Endometrial microvascular endothelial cells (primary cell): Measurements from ENCODE around the gene CROCC2. TPM values are rescaled to one million over a fixed set of nuclear protein-coding genes. Genes with fewer than 3 reads are reported as not detected.

Experiments
- in situ Hi-C: cut with HindIII; loops from 2 replicates; pipeline ENCODE4 v1.10.0; 2017; ENCODE audit warnings: low sequenced_read_pairs, low pct_unique_long_range_greater_than_20kb; ENCODE audit errors: inconsistent ontology term
- total RNA-seq: library from RNA; depleted of rRNA; stranded (reverse); fragments of >200 nt; gene quantifications from one replicate; pipeline ENCODE4 v1.2.3, GENCODE V29; 2015; ENCODE audit errors: inconsistent ontology term

The CROCC2 gene
- total RNA-seq: not detected

DNA sequence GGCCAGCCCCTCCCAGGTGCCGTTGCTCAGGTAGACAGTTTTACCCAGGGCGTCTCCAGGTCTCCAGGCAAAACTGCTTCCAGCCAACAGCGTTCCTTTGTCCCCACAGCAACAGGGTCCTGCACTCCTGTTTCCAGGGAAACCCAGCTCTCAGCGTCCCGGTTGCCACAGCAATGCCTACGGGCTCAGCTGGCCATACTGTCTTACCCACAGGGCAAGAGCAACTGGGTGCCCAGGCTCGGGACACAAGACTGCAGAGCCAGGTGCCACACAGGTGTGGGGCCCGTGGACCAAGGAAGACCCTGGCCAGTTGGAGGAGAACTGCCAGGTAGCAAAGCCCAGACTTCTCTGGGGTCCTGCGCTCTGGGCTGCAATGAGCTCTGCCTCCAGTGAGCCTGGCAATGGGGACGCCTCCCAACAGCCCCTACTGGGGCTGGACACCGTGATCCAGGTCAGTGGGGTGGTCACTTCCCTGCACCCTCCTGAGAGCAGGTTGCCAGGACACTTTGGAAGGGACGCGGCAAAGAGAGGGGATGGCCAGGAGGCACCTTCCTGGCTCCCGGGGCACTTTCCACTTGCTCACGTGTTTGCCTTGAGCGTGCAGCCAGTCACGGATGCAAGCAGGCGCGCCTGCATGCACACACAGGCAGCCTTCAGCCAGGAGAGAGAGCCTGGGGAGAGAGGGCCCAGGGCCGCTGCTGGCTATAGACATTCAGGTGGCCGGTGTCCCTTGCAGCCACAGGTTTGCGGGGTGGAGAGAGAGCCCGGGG is at the start of gene CROCC2:
Gene CROCC2 (plus strand): TSS at position 196 of the 770 bp plus-strand sequence. CDS start 178 bp downstream, at position 374.
- in situ Hi-C loops: no loop called here

DNA sequence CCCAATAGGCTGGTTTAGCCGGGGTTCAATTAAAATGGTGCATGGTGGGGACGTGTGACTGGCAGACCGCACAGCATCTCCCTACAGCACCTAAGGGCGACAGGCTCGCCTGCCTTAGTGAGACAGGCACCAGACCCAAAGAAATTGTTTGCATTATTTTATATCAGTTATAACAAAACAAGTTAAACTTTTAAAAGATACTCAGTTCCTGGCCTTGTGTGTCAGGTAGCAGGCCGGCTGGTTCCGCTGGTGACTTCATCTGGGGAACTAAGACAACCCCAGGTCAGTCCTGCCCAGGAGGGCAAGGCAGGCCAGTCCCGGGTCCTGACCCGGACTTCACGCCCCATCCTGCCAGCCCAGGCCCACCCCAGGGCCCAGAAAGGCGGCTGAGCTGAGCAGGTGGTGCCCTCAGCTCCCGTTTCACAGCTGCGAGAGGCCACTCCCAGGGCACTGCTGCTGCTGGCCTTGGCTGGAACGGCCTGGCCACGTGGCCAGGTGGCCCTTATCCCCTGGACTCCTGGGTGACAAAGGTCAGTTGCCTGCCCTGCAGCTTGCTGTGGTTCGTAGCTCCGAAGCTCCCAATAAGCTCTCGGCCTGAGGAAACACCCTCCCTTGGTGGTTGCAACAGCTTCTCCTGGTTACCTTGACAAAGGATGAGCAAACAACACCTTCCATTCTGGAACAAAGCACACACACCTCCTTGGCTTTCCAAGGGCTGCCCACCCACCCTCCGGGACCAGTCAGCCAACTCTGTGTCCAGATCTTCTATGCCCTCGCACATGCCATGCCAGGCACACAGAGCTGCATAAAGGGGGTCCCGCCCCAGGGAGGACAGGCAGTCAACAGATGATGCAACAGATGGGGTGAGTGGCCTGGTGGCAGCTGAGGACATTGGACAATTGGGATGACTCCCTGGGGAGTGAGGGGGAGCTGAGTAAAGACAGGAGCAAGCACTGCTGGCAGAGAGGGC is 48.8 kb upstream of the CROCC2 start:
- in situ Hi-C loops: no loop called here

DNA sequence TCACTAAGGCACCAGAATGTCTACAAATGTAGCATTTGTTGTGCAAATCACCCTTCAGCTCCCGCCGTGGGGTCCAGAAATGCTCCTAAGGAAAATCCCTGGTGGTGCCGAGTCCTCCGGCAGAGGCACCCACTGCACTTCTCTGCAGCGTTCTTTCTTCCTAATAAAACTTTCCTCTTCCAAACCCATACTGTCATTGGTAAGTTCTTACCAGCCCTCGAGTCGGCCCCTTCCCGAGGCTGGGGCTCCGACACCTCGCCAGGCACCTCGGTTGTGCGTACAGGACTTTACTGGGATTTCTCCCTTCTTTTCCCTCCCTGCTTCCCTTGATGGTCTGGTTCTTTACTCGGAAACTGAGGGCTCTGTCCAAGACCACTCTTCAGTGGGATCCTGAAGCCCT is 47.8 kb upstream of the CROCC2 start:
- in situ Hi-C loops: no loop called here

DNA sequence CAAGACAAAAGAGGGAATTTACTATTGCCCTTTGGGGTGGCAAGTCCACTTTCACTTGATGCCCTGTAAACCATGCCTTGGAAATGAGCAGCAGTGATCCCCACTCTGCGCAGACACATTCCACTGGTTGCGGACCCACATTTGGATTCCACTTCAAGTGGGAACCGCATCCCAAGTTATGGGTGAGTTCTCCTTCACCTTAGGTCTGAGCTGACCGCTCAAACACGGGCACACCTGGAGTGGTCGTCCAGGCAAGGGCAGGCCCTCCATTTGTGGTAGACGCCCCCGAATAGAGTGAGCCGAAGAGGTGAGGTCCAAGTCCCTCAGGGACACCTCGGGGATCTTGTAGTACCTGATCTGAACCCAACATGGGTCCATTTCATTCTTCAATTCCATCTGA is 47.3 kb upstream of the CROCC2 start:
- in situ Hi-C loops: no loop called here

DNA sequence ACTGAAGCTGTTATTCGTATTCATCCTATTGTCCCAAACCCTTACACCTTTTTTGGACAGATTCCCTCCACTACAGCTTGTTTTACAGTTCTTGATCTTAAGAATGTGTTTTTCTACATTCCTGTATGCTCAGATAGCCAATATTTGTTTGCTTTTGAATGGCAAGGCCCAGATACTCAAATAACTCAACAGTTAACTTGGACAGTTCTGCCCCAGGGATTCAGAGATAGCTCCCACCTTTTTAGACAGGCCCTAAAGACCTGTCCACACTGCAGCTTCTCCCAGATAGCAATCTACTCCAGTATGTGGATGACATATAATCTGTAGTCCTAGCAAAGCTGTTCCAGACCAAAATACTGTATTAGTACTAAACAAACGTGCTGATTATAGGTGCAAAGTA is 44.6 kb upstream of the CROCC2 start:
- in situ Hi-C loops: no loop called here

DNA sequence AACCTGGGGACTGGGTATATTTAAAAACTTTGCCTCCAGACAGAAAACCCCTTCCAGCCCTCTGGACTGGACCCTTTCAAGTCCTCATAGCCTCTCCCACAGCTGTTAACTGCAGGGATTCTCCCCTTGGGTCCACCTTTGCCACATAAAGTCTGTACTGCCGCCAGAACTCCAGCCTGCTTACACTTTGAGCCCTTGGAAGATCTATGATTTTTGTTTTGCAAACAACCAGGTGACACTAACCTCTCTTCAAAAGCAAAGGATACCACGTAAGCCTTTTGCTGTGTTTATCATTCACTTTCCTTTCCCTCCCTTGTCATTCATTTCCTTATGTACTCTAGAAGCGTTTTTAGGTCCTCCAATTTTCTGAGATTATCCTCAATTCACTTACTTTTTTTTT is 41.7 kb upstream of the CROCC2 start:
- in situ Hi-C loops: no loop called here

DNA sequence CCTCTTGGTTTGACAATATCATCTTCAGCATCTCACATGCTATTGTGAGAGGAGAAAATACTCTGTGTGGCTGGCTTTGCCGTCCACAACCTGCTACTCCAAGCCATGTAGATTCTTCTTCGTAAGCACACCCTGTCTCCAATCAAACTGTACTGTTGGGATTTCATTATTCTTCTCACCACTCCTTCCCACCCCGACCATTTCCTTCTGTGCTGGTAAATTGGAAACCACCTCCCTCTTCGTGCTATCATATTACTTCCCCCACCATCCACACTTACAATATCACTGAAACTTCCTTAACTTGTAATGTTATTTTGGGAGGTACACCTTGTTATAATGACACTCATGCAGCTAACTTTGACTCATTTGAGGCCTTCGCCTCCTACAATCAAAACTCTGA is 40.7 kb upstream of the CROCC2 start:
- in situ Hi-C loops: no loop called here

DNA sequence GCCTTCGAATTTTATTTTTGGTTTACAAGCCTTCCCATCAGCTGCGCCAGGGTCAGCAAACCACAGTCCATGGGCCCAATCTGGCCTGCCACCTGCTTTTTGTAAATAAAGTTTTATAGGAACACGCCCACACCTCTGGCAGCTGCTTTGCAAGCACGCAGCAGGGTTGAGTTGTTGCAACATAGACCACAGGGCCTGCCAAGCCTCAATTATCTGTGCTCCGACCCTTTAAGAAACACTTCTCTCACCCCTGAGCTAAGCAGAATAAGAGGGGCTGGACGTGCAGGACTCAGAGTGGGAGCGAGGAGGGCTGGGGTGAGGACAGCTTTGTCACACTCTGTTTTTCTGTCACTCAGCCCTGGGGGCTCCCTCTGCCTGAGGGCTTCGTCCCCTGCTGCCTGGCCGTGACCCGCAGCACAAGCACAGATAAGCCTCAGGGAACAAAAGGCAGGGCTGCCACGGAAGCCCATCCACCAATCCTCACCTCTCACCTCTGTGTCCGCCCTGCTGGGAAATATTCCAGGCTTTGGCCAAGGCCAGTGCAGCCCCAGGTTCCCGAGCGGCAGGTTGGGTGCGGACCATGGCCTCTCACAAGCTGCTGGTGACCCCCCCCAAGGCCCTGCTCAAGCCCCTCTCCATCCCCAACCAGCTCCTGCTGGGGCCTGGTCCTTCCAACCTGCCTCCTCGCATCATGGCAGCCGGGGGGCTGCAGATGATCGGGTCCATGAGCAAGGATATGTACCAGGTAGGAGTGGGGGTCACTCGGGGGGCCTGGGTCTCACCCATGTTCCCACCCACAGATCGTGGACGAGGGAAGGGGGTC is 37.6 kb upstream of the CROCC2 start, which contains the start of gene AGXT:
Gene AGXT (plus strand): TSS at position 539 of the 823 bp plus-strand sequence. CDS start 42 bp downstream, at position 581.
- in situ Hi-C loops: no loop called here

DNA sequence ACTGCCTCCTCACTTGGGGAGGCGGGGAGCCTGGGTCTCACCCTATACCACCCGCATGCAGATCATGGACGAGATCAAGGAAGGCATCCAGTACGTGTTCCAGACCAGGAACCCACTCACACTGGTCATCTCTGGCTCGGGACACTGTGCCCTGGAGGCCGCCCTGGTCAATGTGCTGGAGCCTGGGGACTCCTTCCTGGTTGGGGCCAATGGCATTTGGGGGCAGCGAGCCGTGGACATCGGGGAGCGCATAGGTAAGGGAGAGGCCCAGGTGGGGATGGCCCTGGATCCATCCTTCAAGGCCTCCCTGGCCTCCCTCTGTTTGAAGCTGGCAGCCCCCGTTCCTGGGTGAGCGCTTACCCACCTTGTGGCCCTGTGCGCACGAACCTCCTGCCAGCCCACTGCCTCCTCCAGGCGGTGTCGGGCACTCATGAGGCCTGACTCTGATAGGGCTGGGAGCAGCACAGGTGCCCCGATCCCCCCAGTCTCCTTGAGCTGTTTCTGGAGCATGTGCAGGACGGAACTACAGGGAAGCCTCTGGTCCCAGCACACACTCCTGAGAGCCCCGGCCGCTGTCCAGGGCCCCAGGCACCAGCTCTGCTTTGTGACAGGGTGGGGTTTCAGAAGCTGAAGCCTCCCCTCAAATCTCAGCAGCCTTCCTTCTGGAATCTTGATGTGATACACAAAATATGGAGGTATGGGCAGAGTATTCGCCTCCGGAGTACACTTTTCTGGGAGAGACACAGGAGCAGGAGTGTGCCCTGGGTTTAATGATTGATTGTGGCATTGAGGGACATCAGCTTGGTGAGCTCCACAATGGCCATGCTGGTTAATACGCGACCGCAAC is 36.8 kb upstream of the CROCC2 start:
- in situ Hi-C loops: no loop called here

DNA sequence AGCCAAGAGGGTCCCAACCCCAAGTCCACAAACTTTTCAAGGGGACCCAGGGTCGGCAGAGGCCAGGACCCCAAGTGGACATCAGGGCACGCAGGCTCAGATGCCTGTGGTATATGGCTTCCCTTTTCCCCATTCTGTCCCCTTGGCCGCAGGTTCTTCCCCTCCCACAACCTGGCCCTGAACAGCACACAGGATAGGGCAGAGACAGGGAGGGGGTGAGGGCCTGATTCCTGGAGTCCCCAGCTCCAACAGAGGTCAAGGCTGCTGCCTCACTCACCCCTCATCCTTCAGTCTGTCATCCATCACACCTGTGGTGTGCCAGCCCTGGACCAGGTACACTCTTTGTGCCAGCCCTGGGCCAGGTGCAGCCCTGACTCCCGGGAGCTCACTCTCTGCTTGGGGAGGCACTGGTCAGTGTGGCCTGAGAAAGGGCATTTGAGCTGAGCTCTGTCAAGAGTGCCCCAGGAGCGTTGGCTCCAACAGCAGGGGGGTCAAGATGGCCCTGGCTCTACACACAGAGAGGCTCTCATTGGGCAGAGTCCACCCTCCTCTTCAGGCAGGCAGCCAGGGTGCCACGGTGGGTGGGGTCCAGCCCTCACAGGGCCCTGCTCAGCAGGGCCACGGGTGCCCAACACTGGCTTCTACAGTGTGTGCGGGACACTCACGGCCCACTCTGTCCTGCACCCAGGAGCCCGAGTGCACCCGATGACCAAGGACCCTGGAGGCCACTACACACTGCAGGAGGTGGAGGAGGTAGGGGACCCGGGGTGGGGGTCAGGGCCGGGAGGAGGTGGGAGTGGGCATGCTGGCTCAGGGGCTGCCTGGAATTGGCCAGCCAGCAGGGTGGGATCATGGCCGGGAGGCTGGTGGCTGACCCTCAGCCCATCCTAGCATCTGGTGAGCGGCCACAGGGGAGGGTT is 35.9 kb upstream of the CROCC2 start:
- in situ Hi-C loops: no loop called here

DNA sequence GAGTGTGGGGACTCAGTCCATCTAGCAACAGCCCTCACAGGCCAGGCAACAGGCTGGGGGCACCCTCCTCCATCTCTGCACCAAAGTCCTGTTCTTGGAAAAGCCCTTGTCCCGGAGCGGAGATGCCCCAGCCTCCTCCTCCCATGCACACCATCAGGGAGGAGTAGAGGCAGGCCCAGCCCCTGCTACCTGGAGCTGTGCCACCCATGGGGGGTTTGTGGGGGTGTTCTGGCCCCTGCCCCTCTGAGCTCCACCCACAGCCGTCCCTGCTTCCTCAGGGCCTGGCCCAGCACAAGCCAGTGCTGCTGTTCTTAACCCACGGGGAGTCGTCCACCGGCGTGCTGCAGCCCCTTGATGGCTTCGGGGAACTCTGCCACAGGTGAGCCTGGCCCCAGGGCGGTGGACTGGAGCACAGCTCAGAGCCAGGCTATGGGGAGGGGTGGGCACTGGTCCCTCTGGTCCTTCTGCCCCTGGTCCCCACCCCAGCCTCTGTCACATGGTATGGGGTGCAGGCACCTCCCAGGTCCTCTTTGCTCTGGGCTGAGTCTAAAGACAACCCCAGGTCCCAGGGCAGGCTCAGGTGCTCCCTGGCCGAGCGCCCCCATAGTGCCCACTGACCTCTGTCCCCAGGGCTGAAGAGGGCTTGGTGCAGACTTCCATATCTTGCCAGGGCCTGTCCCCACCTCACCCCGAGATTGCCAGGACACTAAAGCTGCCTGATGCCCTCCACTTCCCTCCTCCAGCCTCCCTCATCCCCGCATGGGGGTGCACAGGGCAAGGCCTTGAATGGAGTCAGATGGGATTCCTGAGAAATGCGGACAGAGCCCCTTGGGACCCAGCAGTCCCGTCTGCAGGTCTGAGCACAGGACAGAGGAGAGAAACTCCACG is 34.8 kb upstream of the CROCC2 start:
- in situ Hi-C loops: no loop called here

DNA sequence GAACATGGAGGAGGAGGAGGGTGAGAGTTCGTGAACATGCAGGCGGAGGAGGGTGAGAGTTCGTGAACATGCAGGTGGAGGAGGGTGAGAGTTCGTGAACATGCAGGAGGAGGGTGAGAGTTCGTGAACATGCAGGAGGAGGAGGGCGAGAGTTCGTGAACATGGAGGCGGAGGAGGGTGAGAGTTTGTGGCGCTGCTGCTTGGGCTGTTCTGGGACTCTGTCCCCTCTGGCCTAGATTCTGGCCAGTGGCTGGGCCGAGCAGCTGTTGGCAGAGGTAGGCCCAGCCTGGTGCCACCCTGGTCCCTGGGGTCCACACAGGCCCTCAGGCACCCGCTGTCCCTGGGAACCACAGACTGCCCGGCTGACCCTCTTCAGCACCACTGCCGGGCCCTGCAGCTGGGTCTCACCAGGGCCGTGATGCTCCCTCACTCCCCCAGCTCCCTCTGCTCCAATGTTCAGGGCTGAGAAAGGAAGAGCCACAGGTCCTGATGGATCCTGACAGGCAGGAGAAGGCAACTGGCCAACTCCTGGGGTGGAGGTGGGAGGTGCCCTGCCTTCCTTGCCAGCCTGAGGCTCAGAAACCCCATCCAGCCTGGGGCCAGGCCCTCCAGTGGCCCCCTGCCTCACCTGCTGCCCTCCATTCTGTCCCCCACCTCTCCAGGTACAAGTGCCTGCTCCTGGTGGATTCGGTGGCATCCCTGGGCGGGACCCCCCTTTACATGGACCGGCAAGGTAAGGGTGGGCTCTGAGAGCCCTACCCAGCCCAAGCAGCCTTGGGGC is 33.6 kb upstream of the CROCC2 start:
- in situ Hi-C loops: no loop called here

DNA sequence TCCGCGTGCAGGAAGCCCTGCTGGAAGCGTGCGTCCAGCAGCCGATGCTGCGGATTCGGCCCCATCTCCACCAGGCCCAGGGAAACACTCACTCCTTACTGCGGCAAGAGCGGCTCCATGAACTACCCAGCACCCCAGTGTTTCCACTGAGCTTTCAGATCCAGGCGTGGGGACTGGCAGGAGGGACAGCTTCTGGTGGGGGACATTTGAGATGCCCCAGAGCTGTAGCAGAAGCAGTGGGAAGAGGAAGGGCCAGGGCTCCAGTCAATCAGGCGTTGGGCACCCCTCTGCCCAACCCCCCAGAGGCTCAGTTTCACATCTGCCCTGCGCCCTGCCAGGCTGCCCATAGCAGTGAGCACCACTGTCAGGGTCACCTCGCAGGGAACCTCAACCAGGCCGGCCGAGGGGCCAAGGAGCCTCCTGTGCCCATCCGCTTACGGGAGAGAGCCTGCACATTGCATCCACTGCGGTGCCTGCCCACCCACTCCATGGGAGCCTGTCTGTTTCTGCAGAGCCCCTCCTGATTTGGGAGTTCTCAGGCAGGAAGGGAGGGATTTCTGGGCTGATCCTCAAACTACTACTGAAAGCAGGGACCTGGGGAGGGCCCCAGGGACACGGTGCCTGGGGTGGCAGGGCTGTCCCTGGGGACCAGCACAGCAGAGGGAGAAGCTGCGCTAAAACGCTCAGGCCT is 32.9 kb upstream of the CROCC2 start:
- in situ Hi-C loops: no loop called here

DNA sequence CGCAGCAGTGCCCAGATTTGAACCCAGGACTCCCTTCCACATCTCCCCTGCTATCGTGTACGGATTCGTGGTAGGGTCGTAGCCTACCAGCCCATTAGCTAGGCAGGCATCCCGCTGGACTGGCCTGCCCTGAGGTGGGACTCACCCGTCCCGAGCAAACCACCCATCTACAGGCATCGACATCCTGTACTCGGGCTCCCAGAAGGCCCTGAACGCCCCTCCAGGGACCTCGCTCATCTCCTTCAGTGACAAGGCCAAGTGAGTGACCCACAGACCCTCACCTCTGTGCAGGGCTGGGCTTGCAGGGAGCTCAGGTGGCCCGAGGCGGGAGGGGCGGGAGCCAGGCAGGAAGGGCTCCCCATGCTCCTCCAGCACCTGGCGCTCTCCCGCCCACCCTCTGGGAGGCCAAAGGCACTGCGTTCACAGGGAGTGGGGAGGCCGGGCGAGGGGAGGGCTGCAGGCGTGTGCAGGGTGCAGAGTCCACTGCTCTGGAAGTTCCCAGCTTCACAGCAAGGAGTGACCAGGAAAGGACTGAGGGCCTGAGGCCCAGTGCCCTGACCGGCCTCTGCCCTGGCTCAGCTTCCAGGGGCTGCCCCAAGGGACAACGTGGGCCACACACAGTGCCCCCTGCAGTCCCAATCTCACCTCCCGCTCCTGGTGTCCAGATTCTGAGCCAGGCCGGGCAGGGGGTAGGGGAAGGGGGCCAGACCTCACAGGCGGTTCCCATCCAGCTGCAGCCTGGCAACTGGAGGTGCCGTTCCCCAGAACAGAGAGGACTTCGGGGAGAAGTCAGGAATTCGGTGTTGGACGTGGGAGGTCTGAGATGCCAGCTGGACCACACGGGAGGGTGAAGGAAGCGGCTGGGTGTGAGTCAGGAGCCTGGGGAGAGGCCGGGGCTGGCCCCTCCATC is 32.1 kb upstream of the CROCC2 start:
- in situ Hi-C loops: no loop called here
